ENCODE measurements around the gene SYNGR4.

GRCh38 chr19:48330012-48330681 lies 34.0 kb upstream of the SYNGR4 start:
- TF ChIP-seq, protein P1, sequence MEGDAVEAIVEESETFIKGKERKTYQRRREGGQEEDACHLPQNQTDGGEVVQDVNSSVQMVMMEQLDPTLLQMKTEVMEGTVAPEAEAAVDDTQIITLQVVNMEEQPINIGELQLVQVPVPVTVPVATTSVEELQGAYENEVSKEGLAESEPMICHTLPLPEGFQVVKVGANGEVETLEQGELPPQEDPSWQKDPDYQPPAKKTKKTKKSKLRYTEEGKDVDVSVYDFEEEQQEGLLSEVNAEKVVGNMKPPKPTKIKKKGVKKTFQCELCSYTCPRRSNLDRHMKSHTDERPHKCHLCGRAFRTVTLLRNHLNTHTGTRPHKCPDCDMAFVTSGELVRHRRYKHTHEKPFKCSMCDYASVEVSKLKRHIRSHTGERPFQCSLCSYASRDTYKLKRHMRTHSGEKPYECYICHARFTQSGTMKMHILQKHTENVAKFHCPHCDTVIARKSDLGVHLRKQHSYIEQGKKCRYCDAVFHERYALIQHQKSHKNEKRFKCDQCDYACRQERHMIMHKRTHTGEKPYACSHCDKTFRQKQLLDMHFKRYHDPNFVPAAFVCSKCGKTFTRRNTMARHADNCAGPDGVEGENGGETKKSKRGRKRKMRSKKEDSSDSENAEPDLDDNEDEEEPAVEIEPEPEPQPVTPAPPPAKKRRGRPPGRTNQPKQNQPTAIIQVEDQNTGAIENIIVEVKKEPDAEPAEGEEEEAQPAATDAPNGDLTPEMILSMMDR (conservative IDR thresholded peaks at IDR 0.05; ENCODE audit: low read depth, low read length) = no peak
- TF ChIP-seq EZH2 (IDR thresholded peaks at IDR 0.05; ENCODE audit: borderline replicate concordance, low read depth, low read length, poor library complexity, severe bottlenecking) = no peak
